ENCODE results near the gene BBS5. TPM values are rescaled to one million over a fixed set of nuclear protein-coding genes. Genes with fewer than 3 reads are reported as not detected.

Gene BBS5
- total and polyA plus RNA-seq, 2 experiments from 2014 or later: 0.10 to 0.36 TPM

GRCh38 chr2:169469952-169470572 is 9.2 kb upstream of the BBS5 start:
- Histone ChIP-seq H3F3A (replicated peaks; ENCODE audit: low read depth) (no peaks in the 10 kb centered on the region; the same call in 1 of the 2 replicates), H4K20me1 (replicated peaks; ENCODE audit: insufficient read depth) (no peaks in the 10 kb centered on the region), H3K27ac (ENCODE audit: low read depth) (no peak overlapping the region), H3K4me2 (no peak overlapping the region), H3K9me2 (ENCODE audit: insufficient read depth) (no peaks in the 10 kb centered on the region), H3K36me3 (ENCODE audit: insufficient read depth) (no peaks in the 10 kb centered on the region), H3K27me3 (ENCODE audit: insufficient read depth) (no peaks in the 10 kb centered on the region), H3K4me3 (no peak overlapping the region), H3K79me2 (replicated peaks; ENCODE audit: insufficient read depth) (no peaks in the 10 kb centered on the region), H3K4me1 (ENCODE audit: insufficient read depth) (no peaks in the 10 kb centered on the region), H2AFZ (no peak overlapping the region)
- Mint-ChIP-seq H3K36me3 (ENCODE audit: low read depth) (no peaks in the 10 kb centered on the region), H3K27ac (no peak overlapping the region), H3K4me3 (no peak overlapping the region), H3K9me3 (no peaks in the 10 kb centered on the region), H3K4me1 (no peaks in the 10 kb centered on the region), H3K27me3 (ENCODE audit: insufficient read depth, low read depth, poor library complexity) (no peaks in the 10 kb centered on the region)
- no peak for DNase-seq (ENCODE audit: low spot score)
- no peak for ATAC-seq
- TF ChIP-seq ETS1 (IDR thresholded peaks at IDR 0.05) (no peak), REST (IDR thresholded peaks at IDR 0.05; ENCODE audit: unreplicated experiment) (no peak), EZH2phosphoT487 (IDR thresholded peaks at IDR 0.05; ENCODE audit: unreplicated experiment) (no peak), STAT1 (IDR thresholded peaks at IDR 0.05; ENCODE audit: unreplicated experiment) (no peak), JUNB (IDR thresholded peaks at IDR 0.05; ENCODE audit: unreplicated experiment) (no peak), ZNF114 (CRISPR knock-in tag; IDR thresholded peaks at IDR 0.05) (no peak), ZNF331 (CRISPR knock-in tag; IDR thresholded peaks at IDR 0.05; ENCODE audit: low read depth) (no peak), NANOG (IDR thresholded peaks at IDR 0.05; ENCODE audit: borderline replicate concordance) (no peak), CREB1 (CRISPR knock-in tag; IDR thresholded peaks at IDR 0.05; ENCODE audit: low read depth) (no peak), ZNF462 (CRISPR knock-in tag; IDR thresholded peaks at IDR 0.05) (no peak), CTCF (conservative IDR thresholded peaks at IDR 0.05; ENCODE audit: low read depth in 2 of 2) (no peak), EZH2 (IDR thresholded peaks at IDR 0.05; ENCODE audit: low read depth, unreplicated experiment) (no peak), POLR2AphosphoS5 (IDR thresholded peaks at IDR 0.05; ENCODE audit: low read depth) (no peak)

Data from GM23338 (cell line).